WI38 (cell line): ENCODE results near the gene DLX2.

Experiments
- H3K4me3 ChIP-seq: 2 replicates; pipeline ENCODE4 v1.5.1; 2011; ENCODE audit warnings: low read depth, mild to moderate bottlenecking, control low read depth, low read length
- TF ChIP-seq, protein P1 (sequence below): IDR thresholded peaks from 2 replicates; pipeline ENCODE4 v1.5.1; 2012; ENCODE audit warnings: low read depth, mild to moderate bottlenecking, control low read depth, low read length

DLX2 gene

DNA sequence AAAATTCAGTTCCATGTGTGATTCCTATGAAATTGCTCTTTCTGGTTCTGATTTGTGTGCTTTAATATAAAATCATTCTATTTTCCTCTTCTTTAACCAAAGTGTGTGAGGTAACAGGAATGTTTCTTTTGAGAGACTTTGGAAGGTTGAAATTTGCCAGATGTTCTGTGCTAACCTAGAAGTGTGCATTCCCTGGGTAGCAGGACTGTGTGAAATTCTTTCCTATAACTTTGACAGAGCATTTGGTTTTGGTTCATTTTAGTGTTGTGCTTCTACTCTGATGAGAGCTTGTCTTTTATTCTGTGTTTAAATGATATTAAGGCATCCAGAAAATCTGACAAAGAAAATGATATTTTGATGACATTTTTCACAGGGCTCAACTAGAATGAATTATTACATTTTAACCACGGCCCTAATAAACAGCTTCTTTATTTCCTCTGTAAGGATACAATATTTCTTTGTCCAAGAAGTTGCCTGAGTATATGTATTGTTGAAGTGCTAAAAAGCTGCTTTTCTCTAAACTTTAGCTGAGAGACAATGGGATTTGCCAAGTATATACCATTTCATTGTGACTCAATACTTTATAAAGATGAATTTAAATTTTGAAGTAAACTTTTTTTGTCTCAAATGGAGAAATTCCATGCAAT, 52.1 kb downstream of the DLX2 start:
- no peak overlapping the region for H3K4me3 ChIP-seq
- TF ChIP-seq, protein P1, sequence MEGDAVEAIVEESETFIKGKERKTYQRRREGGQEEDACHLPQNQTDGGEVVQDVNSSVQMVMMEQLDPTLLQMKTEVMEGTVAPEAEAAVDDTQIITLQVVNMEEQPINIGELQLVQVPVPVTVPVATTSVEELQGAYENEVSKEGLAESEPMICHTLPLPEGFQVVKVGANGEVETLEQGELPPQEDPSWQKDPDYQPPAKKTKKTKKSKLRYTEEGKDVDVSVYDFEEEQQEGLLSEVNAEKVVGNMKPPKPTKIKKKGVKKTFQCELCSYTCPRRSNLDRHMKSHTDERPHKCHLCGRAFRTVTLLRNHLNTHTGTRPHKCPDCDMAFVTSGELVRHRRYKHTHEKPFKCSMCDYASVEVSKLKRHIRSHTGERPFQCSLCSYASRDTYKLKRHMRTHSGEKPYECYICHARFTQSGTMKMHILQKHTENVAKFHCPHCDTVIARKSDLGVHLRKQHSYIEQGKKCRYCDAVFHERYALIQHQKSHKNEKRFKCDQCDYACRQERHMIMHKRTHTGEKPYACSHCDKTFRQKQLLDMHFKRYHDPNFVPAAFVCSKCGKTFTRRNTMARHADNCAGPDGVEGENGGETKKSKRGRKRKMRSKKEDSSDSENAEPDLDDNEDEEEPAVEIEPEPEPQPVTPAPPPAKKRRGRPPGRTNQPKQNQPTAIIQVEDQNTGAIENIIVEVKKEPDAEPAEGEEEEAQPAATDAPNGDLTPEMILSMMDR = no peak

DNA sequence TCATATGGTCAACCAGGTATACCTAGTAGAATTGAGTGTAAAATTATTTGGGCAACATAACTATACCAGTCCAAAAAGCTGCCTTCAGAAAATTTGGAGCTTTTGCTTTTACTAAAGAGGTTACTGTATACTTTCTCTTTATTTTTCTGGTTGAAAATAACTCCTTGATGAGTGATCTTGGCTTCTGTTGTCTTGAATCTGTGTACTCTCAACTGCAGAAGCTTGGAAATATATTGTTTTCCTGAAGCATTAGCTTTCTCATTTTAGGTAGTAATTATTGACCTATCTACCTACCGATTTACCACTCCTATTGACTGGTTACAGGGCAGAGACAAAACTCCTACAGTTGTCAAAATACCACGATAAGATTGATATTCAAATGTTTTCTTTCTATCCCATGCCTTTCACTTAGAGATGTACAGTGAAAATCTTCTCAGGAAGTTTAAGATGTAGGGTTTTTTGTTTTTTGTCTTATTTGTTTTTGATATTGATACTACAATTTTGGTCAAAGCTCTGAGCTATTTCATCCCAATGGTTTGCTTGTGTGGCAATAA, 53.1 kb downstream of the DLX2 start:
- TF ChIP-seq, protein P1 = no peak
- no peak overlapping the region for H3K4me3 ChIP-seq
